Measurements from ENCODE around the gene ZNF850.
"Not testable (repeated sequence)": the region's sequence is repeated elsewhere in the genome, so short reads cannot be mapped to it uniquely, and the experiment has no call there.

Gene ZNF850

DNA sequence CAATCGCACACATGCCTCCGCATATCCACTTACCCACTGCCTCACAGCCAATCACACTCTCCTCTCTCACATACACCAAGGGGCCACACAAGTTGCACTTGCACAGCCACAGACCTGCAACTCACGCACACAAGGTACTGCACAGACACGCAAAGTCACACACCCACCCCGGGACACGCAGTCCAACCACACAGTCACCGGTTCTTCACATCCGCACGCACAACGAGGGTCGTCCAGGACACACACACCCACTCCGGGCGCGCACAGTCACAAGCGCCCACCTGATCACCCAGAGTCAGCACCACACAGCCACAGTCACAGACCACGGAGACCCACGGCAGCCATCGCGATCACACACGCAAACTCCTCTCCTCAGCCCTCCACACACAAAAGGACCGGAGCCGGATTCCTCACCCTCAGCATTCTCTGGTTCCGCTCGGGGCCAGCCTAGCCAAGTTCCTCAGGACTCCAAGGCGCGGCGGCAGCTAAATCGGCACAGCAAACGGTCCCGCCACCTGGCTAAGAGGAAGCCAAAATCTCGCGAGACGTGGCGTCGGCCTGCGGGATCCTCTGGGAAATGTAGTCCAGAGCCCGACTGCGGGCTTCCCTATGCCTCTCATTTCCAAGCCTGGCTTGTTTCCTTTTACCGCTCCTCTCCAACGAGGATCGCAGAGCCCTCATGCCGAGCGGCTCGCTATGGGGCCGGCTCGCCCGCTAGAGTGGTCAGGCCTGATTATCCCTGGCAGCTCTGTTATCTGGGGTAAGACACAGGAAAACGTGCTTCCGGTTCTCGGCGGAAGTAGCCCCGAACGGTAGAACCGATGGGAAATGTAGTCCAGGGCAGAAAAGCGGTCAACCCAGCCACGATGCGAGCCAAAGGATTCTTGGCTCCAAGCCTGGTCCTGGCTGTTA is at the start of gene ZNF850:
Gene ZNF850 (minus strand): TSS at position 497 of the 912 bp plus-strand sequence. CDS start 10,201 bp downstream, outside the sequence.
- in situ Hi-C loops (cut with MboI; ENCODE audit: low sequenced_read_pairs), result no loop called here

DNA sequence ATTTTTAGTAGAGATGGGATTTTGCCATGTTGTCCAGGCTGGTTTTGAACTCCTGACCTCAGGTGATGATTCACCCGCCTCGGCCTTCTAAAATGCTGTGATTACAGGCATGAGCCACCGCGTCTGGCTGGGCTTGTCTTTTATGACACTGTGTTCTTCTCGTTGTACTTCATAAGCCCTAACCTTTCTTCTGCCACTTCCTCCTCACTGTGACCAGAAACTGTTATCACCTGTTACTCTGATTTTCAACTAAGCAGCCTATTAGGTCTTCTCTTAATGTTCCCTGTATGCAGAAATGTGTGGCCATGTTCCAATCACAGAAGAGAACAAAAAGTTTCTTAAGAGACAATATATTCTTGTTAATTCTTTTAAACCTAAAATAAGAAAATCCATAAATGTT is 49.2 kb upstream of the ZNF850 start:
- in situ Hi-C loops (cut with MboI; ENCODE audit: low sequenced_read_pairs), result no loop called here

GRCh38 chr19:36819130-36819630 is 46.6 kb upstream of the ZNF850 start:
- in situ Hi-C loops (cut with MboI; ENCODE audit: low sequenced_read_pairs), result no loop called here

- in situ Hi-C loops (cut with MboI; ENCODE audit: low sequenced_read_pairs), result no loop called here
Measured at GRCh38 chr19:36807029-36807428, 34.4 kb upstream of the ZNF850 start.

DNA sequence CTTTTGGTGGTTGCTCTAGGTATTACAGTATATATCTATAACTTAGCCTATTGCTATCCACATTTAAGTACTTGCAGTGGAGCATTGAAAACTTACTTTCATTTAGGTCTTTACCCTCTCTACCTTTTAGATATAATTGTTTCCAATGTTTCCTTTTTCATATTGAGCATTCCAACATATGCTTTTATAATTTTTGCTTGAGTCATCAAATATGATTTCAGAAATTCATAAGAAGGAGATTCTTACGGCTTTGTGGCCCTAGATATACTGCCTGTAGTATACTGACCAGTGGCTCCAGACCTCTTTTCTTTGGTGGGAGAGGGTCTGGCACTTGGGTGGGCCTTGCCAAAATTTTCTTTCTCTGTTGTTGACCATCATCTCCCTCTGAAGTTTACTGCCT is 32.8 kb upstream of the ZNF850 start:
- in situ Hi-C loops (cut with MboI; ENCODE audit: low sequenced_read_pairs), result no loop called here

DNA sequence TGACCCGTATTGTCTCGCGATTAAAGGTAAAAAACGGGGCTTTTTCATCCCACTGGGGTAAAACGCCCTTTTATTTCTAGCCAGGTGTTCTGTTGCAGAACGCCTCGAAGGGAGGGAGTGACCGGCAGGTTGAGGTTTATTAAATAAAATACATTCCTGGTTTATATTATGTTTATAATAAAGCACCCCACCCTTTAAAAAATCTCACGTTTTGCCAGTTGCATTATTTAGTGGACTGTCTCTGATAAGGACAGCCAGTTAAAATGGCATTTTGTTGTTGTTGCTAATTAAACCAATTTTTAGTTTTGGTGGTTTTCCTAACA is 25.1 kb upstream of the ZNF850 start:
- in situ Hi-C loops (cut with MboI; ENCODE audit: low sequenced_read_pairs), result no loop called here

- in situ Hi-C loops (cut with MboI; ENCODE audit: low sequenced_read_pairs), result no loop called here
Measured at GRCh38 chr19:36796714-36796992, 24.0 kb upstream of the ZNF850 start.

- in situ Hi-C loops (cut with MboI; ENCODE audit: low sequenced_read_pairs), result not testable (repeated sequence)
Measured at GRCh38 chr19:36791420-36792141, 19.0 kb upstream of the ZNF850 start.

DNA sequence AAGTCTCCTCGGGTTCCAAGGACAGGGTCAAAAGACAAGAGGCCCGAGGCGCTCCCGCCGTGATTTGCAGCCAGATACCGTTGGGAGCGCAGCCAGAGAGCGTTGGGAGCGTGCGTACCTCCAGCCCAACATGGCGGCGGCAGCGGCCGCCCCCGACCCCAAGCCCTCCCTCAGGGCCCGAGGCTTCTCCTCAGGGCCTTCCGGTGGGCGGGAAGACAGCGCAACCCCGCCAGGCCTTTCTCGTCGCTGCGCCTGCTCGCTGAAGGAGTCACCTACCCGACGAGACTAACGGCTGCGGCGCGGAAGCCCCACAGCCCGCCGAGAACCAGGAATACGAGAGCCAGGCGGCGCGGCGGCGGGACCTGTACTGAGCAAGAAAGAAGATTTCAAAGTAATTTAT is 3.2 kb upstream of the ZNF850 start:
- in situ Hi-C loops (cut with MboI; ENCODE audit: low sequenced_read_pairs), result no loop called here

- in situ Hi-C loops (cut with MboI; ENCODE audit: low sequenced_read_pairs), result no loop called here
Measured at GRCh38 chr19:36773223-36773579, 594 bp upstream of the ZNF850 start.

DNA sequence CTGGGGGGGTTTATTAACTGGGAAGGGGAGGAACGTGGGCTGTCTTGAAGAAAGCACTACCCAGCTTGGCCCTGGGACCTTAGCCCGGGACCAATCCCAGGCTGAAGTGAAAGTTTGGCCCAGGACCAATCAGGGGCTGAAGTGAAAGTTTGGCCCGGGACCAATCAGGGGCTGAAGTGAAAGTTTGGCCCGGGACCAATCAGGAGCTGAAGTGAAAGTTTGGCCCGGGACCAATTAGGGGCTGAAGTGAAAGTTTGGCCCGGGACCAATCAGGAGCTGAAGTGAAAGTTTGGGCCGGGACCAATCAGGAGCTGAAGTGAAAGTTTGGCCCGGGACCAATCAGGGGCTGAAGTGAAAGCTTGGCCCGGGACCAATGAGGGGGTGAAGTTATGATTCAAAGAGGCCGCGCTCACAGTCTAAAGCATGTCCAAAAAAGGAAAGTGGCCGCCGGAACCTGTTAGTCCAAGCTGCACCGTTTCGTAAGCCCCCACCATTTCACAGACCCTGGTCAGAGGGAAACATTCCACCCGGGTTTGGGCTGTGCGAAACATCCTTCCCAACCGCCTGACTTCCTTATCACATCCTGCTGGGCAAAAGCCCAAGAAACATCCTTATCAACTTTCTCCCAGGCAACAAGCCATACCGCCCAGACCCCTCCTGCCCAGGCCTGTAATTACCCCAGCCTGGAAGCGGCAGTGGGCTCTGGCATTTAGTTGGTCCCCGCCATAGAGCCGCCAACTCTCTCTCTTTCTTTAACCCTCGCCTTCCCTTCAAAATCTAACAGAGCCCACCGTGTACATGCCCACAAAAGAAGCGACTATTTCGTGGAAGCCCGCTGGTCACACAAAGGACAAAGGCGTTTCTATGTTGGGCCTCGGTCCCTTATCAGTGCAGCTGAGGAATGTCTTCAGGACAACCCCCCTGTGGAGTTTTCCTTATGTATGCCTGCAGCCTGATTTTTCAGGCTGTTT is 1.1 kb downstream of the ZNF850 start:
- in situ Hi-C loops (cut with MboI; ENCODE audit: low sequenced_read_pairs), result no loop called here

DNA sequence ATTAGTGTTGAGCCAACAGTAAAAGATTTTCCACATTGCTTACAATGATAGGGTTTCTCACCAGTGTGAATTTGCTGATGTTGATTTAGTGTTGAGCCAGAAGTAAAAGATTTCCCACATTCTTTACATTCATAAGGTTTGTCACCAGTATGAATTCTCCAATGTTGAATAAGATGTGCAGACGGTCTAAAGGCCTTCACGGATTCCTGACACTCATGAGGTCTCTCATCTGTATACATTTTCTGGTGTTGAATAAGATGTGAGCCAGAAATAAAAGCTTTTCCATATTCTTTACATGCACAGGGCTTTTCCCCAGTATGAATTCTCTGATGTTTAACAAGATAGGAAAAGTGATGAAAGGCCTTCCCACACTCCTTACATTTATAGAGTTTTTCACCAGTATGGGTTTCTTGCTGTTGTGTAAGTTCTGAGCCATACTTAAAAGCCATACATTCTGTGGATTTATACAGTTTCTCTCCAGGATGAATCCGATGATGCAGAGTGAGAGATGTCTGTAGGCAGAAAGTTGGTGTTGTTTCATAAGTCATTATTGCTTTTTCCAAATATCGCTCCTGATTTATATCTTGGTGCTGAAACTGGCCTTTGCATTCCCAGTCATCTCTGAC is 22.4 kb downstream of the ZNF850 start:
- in situ Hi-C loops (cut with MboI; ENCODE audit: low sequenced_read_pairs), result no loop called here

DNA sequence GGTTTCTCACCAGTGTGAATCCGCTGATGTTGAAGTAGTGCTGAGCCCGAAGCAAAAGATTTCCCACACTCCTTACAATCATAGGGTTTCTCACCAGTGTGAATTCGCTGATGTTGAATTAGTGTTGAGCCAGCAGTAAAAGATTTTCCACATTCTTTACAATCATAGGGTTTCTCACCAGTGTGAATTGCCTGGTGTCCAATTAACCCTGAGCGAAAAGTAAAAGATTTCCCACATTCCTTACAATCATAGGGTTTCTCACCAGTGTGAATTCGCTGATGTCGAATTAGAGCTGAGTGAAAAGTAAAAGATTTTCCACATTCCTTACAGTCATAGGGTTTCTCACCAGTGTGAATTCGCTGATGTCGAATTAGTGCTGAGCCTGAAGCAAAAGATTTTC is 23.0 kb downstream of the ZNF850 start:
- in situ Hi-C loops (cut with MboI; ENCODE audit: low sequenced_read_pairs), result not testable (repeated sequence)

DNA sequence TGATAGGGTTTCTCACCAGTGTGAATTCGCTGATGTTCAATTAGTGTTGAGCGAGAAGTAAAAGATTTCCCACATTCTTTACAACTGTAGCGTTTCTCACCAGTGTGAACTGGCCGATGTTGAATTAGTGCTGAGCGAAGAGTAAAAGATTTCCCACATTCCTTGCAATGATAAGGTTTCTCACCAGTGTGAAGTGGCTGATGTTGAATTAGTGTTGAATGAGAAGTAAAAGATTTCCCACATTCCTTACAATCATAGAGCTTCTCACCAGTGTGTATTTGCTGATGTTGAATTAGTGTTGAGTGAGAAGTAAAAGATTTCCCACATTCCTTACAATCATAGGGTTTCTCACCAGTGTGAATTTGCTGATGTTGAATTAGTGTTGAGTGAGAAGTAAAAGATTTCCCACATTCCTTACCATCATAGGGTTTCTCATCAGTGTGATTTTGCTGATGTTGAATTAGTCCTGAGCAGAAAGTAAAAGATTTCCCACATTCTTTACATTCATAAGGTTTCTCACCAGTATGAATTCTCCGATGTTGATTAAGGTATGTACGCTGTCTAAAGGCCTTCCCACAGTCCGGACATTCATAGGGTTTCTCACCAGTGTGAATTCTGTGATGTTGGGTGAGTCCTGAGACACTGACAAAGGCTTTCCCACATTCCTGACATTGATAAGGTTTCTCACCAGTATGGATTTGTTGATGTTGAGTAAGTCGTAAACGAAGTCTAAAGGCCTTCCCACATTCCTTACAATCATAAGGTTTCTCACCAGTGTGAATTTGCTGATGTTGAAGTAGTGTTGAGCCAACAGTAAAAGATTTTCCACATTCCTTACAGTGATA is 24.0 kb downstream of the ZNF850 start:
- in situ Hi-C loops (cut with MboI; ENCODE audit: low sequenced_read_pairs), result no loop called here

- in situ Hi-C loops (cut with MboI; ENCODE audit: low sequenced_read_pairs), result no loop called here
Measured at GRCh38 chr19:36747750-36748149, 24.9 kb downstream of the ZNF850 start.

GRCh38 chr19:36745870-36746269 is 26.7 kb downstream of the ZNF850 start:
- in situ Hi-C loops (cut with MboI; ENCODE audit: low sequenced_read_pairs), result no loop called here

DNA sequence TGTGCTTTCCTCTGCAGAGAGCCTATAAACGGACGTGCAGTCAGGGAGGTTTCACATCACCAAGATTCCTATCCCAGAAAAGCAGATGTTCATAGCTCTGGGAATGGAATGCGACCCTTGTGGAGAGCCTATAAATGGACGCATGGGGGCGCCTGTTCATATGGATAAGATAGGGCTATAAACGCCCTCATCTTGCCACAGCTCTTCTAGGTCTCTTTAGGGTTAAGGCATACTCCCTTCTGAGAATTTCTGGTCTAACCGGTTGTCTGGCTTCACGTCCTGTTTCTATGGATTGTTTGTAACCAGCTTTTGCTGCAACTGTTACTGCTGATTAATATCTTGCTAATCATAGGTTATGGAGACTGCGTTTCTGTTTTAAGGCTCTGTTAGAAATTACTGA is 36.4 kb downstream of the ZNF850 start:
- in situ Hi-C loops (cut with MboI; ENCODE audit: low sequenced_read_pairs), result not testable (repeated sequence)

DNA sequence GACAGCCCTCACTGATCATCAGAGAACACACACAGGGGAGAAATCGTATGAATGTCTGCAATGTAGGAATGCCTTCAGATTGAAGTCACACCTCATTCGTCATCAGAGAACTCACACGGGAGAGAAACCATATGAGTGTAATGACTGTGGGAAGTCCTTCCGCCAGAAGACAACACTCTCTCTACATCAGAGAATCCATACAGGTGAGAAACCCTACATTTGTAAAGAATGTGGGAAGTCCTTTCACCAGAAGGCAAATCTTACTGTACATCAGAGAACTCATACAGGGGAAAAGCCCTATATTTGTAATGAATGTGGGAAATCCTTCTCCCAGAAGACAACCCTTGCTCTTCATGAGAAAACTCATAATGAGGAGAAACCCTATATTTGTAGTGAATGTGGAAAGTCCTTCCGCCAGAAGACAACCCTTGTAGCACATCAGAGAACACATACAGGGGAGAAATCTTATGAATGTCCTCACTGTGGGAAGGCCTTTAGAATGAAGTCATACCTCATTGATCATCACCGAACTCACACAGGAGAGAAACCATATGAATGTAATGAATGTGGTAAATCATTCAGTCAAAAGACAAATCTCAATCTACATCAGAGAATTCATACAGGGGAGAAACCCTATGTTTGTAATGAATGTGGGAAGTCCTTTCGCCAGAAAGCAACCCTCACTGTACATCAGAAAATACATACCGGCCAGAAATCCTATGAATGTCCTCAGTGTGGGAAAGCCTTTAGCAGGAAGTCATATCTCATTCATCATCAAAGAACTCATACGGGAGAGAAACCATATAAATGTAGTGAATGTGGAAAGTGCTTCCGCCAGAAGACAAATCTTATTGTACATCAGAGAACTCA is 52.7 kb downstream of the ZNF850 start:
- in situ Hi-C loops (cut with MboI; ENCODE audit: low sequenced_read_pairs), result no loop called here

GRCh38 chr19:36709423-36709822 is 63.2 kb downstream of the ZNF850 start:
- in situ Hi-C loops (cut with MboI; ENCODE audit: low sequenced_read_pairs), result no loop called here

All from HL-60/S4 (cell line).